Small intestine (tissue), 7 donors: ENCODE results near the gene FAM227A. TPM values are rescaled to one million over a fixed set of nuclear protein-coding genes. Genes with fewer than 3 reads are reported as not detected.
"Not testable (repeated sequence)": the region's sequence is repeated elsewhere in the genome, so short reads cannot be mapped to it uniquely, and the experiment has no call there.

Experiments
- DNase-seq, 2 donors: peaks; one replicate each; pipeline versions ENCODE4 v3.0.0 to v3.0.0-alpha.2; 2013
- FAIRE-seq: peaks from 2 replicates; lab custom pipeline; 2012; peaks lifted over from hg19 to GRCh38; lab: Jason Lieb, UNC
- H3K27ac ChIP-seq, 3 donors: one replicate each; pipeline ENCODE4 v1.5.1; 2013; ENCODE audit warnings: low read length in 2 of 3, mild to moderate bottlenecking in 2 of 3, control low read depth in 1 of 3, inconsistent platforms in 1 of 3, low read depth in 1 of 3, moderate library complexity in 1 of 3
- H3K27me3 ChIP-seq, 3 donors: one replicate each; pipeline ENCODE4 v1.6.1; 2013; ENCODE audit warnings: low read length in 3 of 3, inconsistent platforms in 1 of 3; ENCODE audit not compliant: control insufficient read depth in 3 of 3, insufficient read depth in 3 of 3
- H3K36me3 ChIP-seq, 3 donors: one replicate each; pipeline ENCODE4 v1.6.1; 2013; ENCODE audit warnings: low read length in 3 of 3, inconsistent platforms in 1 of 3, low read depth in 1 of 3, mild to moderate bottlenecking in 1 of 3, moderate library complexity in 1 of 3; ENCODE audit not compliant: control insufficient read depth in 3 of 3, insufficient read depth in 2 of 3
- H3K4me1 ChIP-seq, 3 donors: one replicate each; pipeline ENCODE4 v1.6.1; 2013; ENCODE audit warnings: low read length in 2 of 3, inconsistent platforms in 1 of 3, low read depth in 1 of 3, mild to moderate bottlenecking in 1 of 3, moderate library complexity in 1 of 3; ENCODE audit not compliant: control insufficient read depth in 3 of 3, insufficient read depth in 2 of 3
- H3K4me3 ChIP-seq, 3 donors: one replicate each; pipeline ENCODE4 v1.5.1; 2013; ENCODE audit warnings: low read length in 3 of 3, control low read depth in 1 of 3, inconsistent platforms in 1 of 3, low read depth in 1 of 3, mild to moderate bottlenecking in 1 of 3, moderate library complexity in 1 of 3
- H3K9me3 ChIP-seq, 2 donors: one replicate each; pipeline ENCODE4 v1.6.1; 2013; ENCODE audit warnings: low read depth in 1 of 2, low read length in 1 of 2; ENCODE audit not compliant: control insufficient read depth in 2 of 2, insufficient read depth in 1 of 2
- WGBS, 3 donors: extraction: QIAGEN DNeasy Blood & Tissue Kit; methylation state at CpG; one replicate each; pipeline ENCODE4 v1.1.7; 2013; 5-methylcytosine and 5-hydroxymethylcytosine counted together
- polyA plus RNA-seq, 4 donors: library from polyadenylated mRNA; stranded (reverse) in 3 of 4; unstranded in 1 of 4; fragments of 200-250 nt in 3 of 4; fragments of 120-200 nt in 1 of 4; gene quantifications; one replicate each; pipeline versions ENCODE4 v1.2.1 to v1.2.3, GENCODE V29; 2013
- donor health status: healthy with polysubstance abuse.
- donor health status: control.
- donor health status: control.
- donor health status: Bipolar disorder and iron deficiency.
- donor health status: healthy.

Gene FAM227A
- polyA plus RNA-seq, 4 donors = 0.36 to 0.71 TPM; not detected in 2

DNA sequence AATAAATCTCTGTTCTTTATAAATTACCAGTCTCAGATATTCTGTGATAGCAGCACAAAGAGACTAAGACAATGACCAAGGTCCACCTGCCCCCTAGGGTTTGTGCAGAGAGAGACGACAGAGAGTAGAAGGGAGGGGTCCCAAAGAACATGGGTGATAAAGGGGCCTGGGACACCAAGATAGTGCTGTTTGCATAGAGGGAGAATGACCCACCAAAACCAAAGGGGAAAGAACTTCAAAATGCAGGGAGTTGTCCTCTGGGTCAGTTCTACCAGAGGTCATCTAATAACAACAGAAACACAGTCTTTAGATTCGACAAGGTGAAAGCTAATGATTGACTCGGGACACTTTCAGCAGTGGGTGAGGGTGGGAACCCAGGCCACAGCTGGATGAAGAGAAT lies 23.7 kb downstream of the FAM227A start:
- Histone ChIP-seq H3K36me3 (peaks cover 0 to 22% (median 0%) of the 10 kb centered on the region in 3 donors), H3K4me3 (no peak overlapping the region), H3K4me1 (no peaks in the 10 kb centered on the region), H3K9me3 (no peaks in the 10 kb centered on the region), H3K27me3 (no peaks in the 10 kb centered on the region), H3K27ac (no peak overlapping the region)
- DNase-seq (no peak), FAIRE-seq (no peak)
- WGBS, 3 donors = 34 to 76% (median 55%) methylated on average over 3 of the region's 3 CpGs

DNA sequence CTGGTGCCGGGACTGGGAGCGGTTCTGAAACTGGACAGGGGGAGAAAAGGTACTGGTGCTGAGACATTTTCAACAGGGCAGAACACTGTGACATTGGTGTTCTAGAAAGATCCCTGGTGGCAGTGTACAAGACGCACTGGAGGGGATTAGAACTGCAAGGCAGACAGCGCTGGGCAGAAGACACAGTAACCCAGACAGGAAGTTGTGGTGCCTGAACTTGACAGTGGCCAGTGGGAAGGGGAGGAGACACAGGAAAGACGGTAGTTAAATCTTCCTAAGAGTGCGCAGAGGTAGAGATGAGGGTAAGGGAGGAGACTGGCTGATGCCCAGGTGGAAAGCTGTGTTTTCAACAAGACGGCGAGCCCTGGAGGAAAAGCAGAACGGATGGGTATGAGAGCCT lies 24.5 kb downstream of the FAM227A start:
- WGBS, 3 donors = 81 to 84% (median 84%) methylated on average over 9 of the region's 9 CpGs
- Histone ChIP-seq H3K4me3 (no peak overlapping the region), H3K4me1 (no peaks in the 10 kb centered on the region), H3K27ac (no peak overlapping the region), H3K9me3 (no peaks in the 10 kb centered on the region), H3K27me3 (no peaks in the 10 kb centered on the region), H3K36me3 (peaks cover 0 to 22% (median 0%) of the 10 kb centered on the region in 3 donors)
- FAIRE-seq = no peak
- DNase-seq = no peak

DNA sequence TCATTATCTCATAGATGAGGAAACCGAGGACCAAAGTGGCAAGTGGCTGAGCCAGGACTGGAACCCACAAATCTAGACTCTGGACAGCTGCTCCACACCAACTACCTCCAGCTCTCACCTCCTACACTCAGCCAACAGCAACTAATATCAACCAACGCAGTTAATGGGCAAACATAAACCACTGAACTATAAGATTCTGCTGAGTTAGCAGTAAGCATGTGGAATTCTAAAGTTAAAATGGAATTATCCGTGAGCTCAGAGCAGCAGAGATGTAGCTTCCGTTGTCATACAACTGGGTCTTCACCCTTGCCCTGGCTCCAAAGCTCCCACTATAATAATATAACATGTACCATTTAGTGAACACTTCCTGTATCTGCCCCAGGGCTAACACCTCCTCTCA lies 27.1 kb downstream of the FAM227A start:
- 79 to 88% (median 82%) methylated on average over 4 of the region's 4 CpGs for WGBS, 3 donors
- DNase-seq (no peak), FAIRE-seq (no peak)
- Histone ChIP-seq H3K9me3 (no peaks in the 10 kb centered on the region), H3K27me3 (no peaks in the 10 kb centered on the region), H3K27ac (no peak overlapping the region), H3K4me1 (no peaks in the 10 kb centered on the region), H3K4me3 (no peak overlapping the region), H3K36me3 (peaks cover 0 to 11% (median 0%) of the 10 kb centered on the region in 3 donors)

DNA sequence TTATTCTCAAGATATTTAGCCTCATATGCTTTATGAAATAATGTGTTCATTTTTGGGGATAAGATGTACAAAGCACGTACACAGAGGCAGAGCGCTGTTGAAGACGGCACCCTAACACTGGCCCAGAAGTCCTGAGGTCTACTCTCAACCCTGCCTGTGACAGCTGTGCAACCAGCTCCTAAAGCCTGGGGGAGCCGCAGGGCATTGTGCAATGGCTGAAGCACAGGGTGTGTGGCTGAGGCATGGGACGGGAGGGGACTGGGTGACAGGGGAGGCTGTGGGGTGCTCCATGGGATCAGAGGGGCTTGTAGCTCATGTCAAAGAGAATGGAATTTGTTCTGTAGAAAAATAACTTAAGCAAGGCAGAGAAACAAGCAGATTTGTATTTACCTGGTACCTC lies 27.7 kb downstream of the FAM227A start:
- DNase-seq (no peak), FAIRE-seq (no peak)
- Histone ChIP-seq H3K36me3 (peaks cover 0 to 10% (median 0%) of the 10 kb centered on the region in 3 donors), H3K4me1 (no peaks in the 10 kb centered on the region), H3K4me3 (no peak overlapping the region), H3K27ac (no peak overlapping the region), H3K9me3 (no peaks in the 10 kb centered on the region), H3K27me3 (no peaks in the 10 kb centered on the region)
- 86 to 88% (median 87%) methylated on average over 5 of the region's 5 CpGs for WGBS, 3 donors

DNA sequence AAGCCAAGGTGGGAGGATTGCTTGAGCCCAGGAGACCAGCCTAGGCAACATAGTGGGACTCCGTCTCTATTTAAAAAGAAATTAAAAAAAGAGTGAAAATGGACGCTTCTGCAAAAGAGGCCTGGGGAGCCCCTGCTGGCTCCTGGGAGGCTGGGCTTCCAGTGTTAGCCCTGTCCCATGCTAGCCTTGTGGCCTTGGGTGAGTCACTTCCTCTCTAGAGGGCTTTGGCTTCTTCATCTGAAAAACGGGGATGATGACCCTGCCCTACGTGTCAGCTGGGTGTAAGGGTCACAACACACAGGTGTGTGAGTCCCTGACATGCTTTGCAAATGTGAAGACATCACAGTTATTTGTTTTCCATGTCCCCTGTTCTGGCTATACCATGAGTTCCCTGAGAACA lies 32.8 kb downstream of the FAM227A start:
- H3K4me3 ChIP-seq = no peak overlapping the region
- no peak overlapping the region for H3K27ac ChIP-seq
- H3K9me3 ChIP-seq = peaks cover 0 to 10% of the 10 kb centered on the region in 2 donors
- 49 to 68% (median 56%) methylated on average over 4 of the region's 4 CpGs for WGBS, 3 donors
- FAIRE-seq (no peak), DNase-seq (no peak)
- H3K36me3 ChIP-seq = peaks cover 0 to 6% (median 0%) of the 10 kb centered on the region in 3 donors
- no peaks in the 10 kb centered on the region for H3K27me3 ChIP-seq
- H3K4me1 ChIP-seq = no peaks in the 10 kb centered on the region

DNA sequence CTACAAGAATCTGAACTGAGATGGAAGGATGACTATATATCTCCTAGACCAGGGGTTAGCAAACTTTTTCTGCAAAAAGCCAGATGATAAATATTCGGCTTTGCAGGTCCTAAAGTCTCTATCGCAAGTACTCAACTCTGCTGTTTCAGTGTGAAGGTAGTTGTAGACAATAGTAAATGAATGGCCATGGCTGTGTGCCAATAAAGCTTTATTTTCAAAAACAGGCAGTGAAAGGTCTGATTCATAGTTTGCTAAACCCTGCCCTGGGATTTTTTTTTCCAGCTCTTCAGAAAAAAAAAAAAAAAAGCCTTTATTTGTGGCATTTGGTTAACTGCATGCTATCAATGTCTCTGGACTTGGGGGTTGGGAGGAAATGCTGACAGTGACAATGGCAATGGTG lies 37.5 kb downstream of the FAM227A start:
- 95 to 96% (median 96%) methylated on average over 2 of the region's 2 CpGs for WGBS, 3 donors
- H3K4me1 ChIP-seq = no peaks in the 10 kb centered on the region
- DNase-seq = no peak
- FAIRE-seq = no peak
- no peak overlapping the region for H3K4me3 ChIP-seq
- no peaks in the 10 kb centered on the region for H3K27me3 ChIP-seq
- H3K27ac ChIP-seq = no peak overlapping the region
- peaks cover 0 to 19% of the 10 kb centered on the region in 2 donors for H3K9me3 ChIP-seq
- H3K36me3 ChIP-seq = peaks cover 0 to 9% (median 0%) of the 10 kb centered on the region in 3 donors

DNA sequence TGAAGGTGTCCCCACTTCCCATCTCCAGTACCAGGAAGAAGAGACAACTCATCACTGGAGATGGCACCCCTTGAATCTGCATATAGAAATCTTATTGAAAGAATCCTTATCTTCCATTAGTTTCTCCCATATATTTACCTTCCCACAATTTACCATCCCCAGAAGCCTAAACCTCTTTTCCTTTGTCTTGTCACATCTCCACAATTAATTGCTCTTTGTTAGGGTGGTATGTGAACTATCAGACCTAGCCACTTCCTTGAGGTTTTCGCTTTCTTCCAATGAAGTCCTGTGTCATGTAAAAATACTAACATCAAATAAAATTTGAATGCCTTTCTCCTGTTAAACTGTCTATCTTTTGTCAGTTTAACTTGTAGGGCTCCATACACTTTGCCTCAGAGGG lies 37.9 kb downstream of the FAM227A start:
- DNase-seq (no peak), FAIRE-seq (no peak)
- WGBS, 3 donors = 90 to 100% (median 96%) methylated on average over 1 of the region's 1 CpG
- H3K36me3 ChIP-seq = peaks cover 0 to 9% (median 0%) of the 10 kb centered on the region in 3 donors
- no peaks in the 10 kb centered on the region for H3K4me1 ChIP-seq
- no peak overlapping the region for H3K27ac ChIP-seq
- H3K27me3 ChIP-seq = no peaks in the 10 kb centered on the region
- H3K4me3 ChIP-seq = no peak overlapping the region
- H3K9me3 ChIP-seq = peaks cover 0 to 19% of the 10 kb centered on the region in 2 donors

DNA sequence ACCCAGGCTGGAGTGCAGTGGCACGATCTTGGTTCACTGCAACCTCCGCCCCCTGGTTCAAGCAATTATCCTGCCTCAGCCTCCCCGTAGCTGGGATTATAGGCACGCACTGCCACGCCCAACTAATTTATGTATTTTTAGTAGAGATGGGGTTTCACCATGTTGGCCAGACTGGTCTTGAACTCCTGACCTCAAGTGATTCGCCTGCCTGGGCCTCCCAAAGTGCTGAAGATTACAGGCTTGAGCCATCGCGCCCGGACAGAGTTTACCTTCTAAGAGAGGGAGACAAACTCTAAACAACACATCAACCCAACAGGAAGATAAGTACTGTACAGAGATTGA lies 41.2 kb downstream of the FAM227A start:
- not testable (repeated sequence) for DNase-seq, H3K4me1 ChIP-seq, H3K27me3 ChIP-seq, H3K36me3 ChIP-seq, H3K4me3 ChIP-seq, H3K27ac ChIP-seq, FAIRE-seq
- 62 to 82% (median 69%) methylated on average over 9 of the region's 9 CpGs for WGBS, 3 donors
- peaks cover 0 to 19% of the 10 kb centered on the region in 2 donors for H3K9me3 ChIP-seq
